Measurements from ENCODE around the gene MMP11.

- TF ChIP-seq, protein P1, sequence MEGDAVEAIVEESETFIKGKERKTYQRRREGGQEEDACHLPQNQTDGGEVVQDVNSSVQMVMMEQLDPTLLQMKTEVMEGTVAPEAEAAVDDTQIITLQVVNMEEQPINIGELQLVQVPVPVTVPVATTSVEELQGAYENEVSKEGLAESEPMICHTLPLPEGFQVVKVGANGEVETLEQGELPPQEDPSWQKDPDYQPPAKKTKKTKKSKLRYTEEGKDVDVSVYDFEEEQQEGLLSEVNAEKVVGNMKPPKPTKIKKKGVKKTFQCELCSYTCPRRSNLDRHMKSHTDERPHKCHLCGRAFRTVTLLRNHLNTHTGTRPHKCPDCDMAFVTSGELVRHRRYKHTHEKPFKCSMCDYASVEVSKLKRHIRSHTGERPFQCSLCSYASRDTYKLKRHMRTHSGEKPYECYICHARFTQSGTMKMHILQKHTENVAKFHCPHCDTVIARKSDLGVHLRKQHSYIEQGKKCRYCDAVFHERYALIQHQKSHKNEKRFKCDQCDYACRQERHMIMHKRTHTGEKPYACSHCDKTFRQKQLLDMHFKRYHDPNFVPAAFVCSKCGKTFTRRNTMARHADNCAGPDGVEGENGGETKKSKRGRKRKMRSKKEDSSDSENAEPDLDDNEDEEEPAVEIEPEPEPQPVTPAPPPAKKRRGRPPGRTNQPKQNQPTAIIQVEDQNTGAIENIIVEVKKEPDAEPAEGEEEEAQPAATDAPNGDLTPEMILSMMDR (IDR thresholded peaks at IDR 0.05), result no peak
- TF ChIP-seq POLR2A (IDR thresholded peaks at IDR 0.05) (no peak), EP300 (IDR thresholded peaks at IDR 0.05) (no peak)
Observed at GRCh38 chr22:23781065-23781464, 8.4 kb downstream of the MMP11 start.
